Stimulated activated CD4-positive, alpha-beta T cell treated with anti-CD3 and anti-CD28 coated beads, Interleukin-1b, Interleukin-23, amount 100 ng/mL, for 4 hours (primary cell): ENCODE results near the gene APIP.
"Not testable (repeated sequence)": the region's sequence is repeated elsewhere in the genome, so short reads cannot be mapped to it uniquely, and the experiment has no call there.

Experiments used
- DNase-seq, 2 donors: peaks; one replicate each; pipeline ENCODE4 v3.0.0-alpha.2; 2020; ENCODE audit warnings: low read depth in 2 of 2

APIP gene

GRCh38 chr11:34926101-34926830 is 10.1 kb upstream of the APIP start:
- peak in 1 of 2 donors; percentile 8 for DNase-seq

GRCh38 chr11:34924714-34925113 is 8.5 kb upstream of the APIP start:
- no peak for DNase-seq

- no peak for DNase-seq
These were observed 5.0 kb upstream of the APIP start for GRCh38 chr11:34921156-34921555.

- no peak for DNase-seq
These were observed 928 bp upstream of the APIP start for GRCh38 chr11:34916843-34917770.

- DNase-seq = no peak
These were observed 804 bp downstream of the APIP start for GRCh38 chr11:34915136-34916014.

GRCh38 chr11:34913556-34913955 is 2.6 kb downstream of the APIP start:
- DNase-seq = not testable (repeated sequence)

GRCh38 chr11:34911676-34912075 is 4.5 kb downstream of the APIP start:
- DNase-seq = no peak

GRCh38 chr11:34910817-34911216 is 5.4 kb downstream of the APIP start:
- DNase-seq = no peak

- no peak for DNase-seq
These were observed 6.2 kb downstream of the APIP start for GRCh38 chr11:34909955-34910354.

GRCh38 chr11:34909415-34909814 is 6.8 kb downstream of the APIP start:
- no peak for DNase-seq

GRCh38 chr11:34907934-34908593 is 8.1 kb downstream of the APIP start:
- no peak for DNase-seq

- DNase-seq = no peak
These were observed 10.5 kb downstream of the APIP start for GRCh38 chr11:34905666-34906065.

- no peak for DNase-seq
These were observed 11.7 kb downstream of the APIP start for GRCh38 chr11:34904421-34904955.

- DNase-seq = no peak
These were observed 16.6 kb downstream of the APIP start for GRCh38 chr11:34899633-34900016.

- no peak for DNase-seq
These were observed 17.7 kb downstream of the APIP start for GRCh38 chr11:34898474-34898873.

GRCh38 chr11:34897171-34897870 is 18.9 kb downstream of the APIP start:
- no peak for DNase-seq

GRCh38 chr11:34896191-34896590 is 20.0 kb downstream of the APIP start:
- DNase-seq = not testable (repeated sequence)

- DNase-seq = no peak
These were observed 22.8 kb downstream of the APIP start for GRCh38 chr11:34893416-34893815.

- no peak for DNase-seq
These were observed 24.6 kb downstream of the APIP start for GRCh38 chr11:34891611-34892010.

GRCh38 chr11:34890812-34891211 is 25.4 kb downstream of the APIP start:
- DNase-seq = no peak
